Measurements from ENCODE around the gene MFAP3. TPM values are rescaled to one million over a fixed set of nuclear protein-coding genes. Genes with fewer than 3 reads are reported as not detected.
A peak's percentile ranks its signal among the peaks of the same experiment; 100 is the strongest.

Gene MFAP3
- total RNA-seq, 1 experiment from 2014 or later, result 18.2 TPM

GRCh38 chr5:154086146-154086545 is 47.4 kb downstream of the MFAP3 start:
- DNase-seq (ENCODE audit: low spot score), result no peak
- in situ Hi-C loops (cut with HindIII; ENCODE audit: low sequenced_read_pairs), result no loop called here

- DNase-seq (ENCODE audit: low spot score), result no peak
- in situ Hi-C loops (cut with HindIII; ENCODE audit: low sequenced_read_pairs), result no loop called here
Measured at GRCh38 chr5:154086641-154087040, 47.9 kb downstream of the MFAP3 start.

- DNase-seq (ENCODE audit: low spot score), result peak; percentile 21
- in situ Hi-C loops (cut with HindIII; ENCODE audit: low sequenced_read_pairs), result no loop called here
Measured at GRCh38 chr5:154087260-154087659, 48.5 kb downstream of the MFAP3 start.

- in situ Hi-C loops (cut with HindIII; ENCODE audit: low sequenced_read_pairs), result no loop called here
- DNase-seq (ENCODE audit: low spot score), result no peak
Measured at GRCh38 chr5:154088801-154089200, 50.0 kb downstream of the MFAP3 start.

- in situ Hi-C loops (cut with HindIII; ENCODE audit: low sequenced_read_pairs), result no loop called here
- DNase-seq (ENCODE audit: low spot score), result no peak
Measured at GRCh38 chr5:154090656-154091055, 51.9 kb downstream of the MFAP3 start.

GRCh38 chr5:154092356-154093141 is 53.8 kb downstream of the MFAP3 start:
- in situ Hi-C loops (cut with HindIII; ENCODE audit: low sequenced_read_pairs), result no loop called here
- DNase-seq (ENCODE audit: low spot score), result no peak

- in situ Hi-C loops (cut with HindIII; ENCODE audit: low sequenced_read_pairs), result no loop called here
- DNase-seq (ENCODE audit: low spot score), result no peak
Measured at GRCh38 chr5:154093142-154093532, 54.4 kb downstream of the MFAP3 start.

GRCh38 chr5:154095904-154096303 is 57.1 kb downstream of the MFAP3 start:
- in situ Hi-C loops (cut with HindIII; ENCODE audit: low sequenced_read_pairs), result no loop called here
- DNase-seq (ENCODE audit: low spot score), result no peak

- in situ Hi-C loops (cut with HindIII; ENCODE audit: low sequenced_read_pairs), result no loop called here
- DNase-seq (ENCODE audit: low spot score), result no peak
Measured at GRCh38 chr5:154097031-154097430, 58.3 kb downstream of the MFAP3 start.

- in situ Hi-C loops (cut with HindIII; ENCODE audit: low sequenced_read_pairs), result no loop called here
- DNase-seq (ENCODE audit: low spot score), result no peak
Measured at GRCh38 chr5:154098465-154098864, 59.7 kb downstream of the MFAP3 start.

GRCh38 chr5:154101184-154101583 is 62.4 kb downstream of the MFAP3 start:
- DNase-seq (ENCODE audit: low spot score), result no peak
- in situ Hi-C loops (cut with HindIII; ENCODE audit: low sequenced_read_pairs), result no loop called here

GRCh38 chr5:154103233-154103632 is 64.5 kb downstream of the MFAP3 start:
- in situ Hi-C loops (cut with HindIII; ENCODE audit: low sequenced_read_pairs), result no loop called here
- peak; percentile 70 for DNase-seq (ENCODE audit: low spot score)

Other genes with a start within 250 kb of the MFAP3 start
- 25.0 and 27.0 TPM in 2 replicates for gene FAM114A2, start 57 bp upstream of the MFAP3 start, total RNA-seq (2014; rRNA removed; shearing (Covaris generic))
- 47.8 and 61.1 TPM in 2 replicates for gene GALNT10, start 151.8 kb downstream of the MFAP3 start, total RNA-seq (2014; rRNA removed; shearing (Covaris generic))

All from G401 (cell line).